ENCODE measurements around the gene PPP2R5D.
"Not testable (repeated sequence)": the region's sequence is repeated elsewhere in the genome, so short reads cannot be mapped to it uniquely, and the experiment has no call there.

- TF ChIP-seq YY1 (IDR thresholded peaks at IDR 0.05; ENCODE audit: insufficient read depth, insufficient read length); ZNF274 (IDR thresholded peaks at IDR 0.05; ENCODE audit: low read depth, low read length); SUZ12 (IDR thresholded peaks at IDR 0.05; ENCODE audit: extremely low read depth, insufficient read depth, insufficient read length): not testable (repeated sequence)
These were observed 57.1 kb downstream of the PPP2R5D start for GRCh38 chr6:43041475-43041874.

Measured in NT2/D1 (cell line).